ENCODE results near the gene ATP4A. TPM values are rescaled to one million over a fixed set of nuclear protein-coding genes. Genes with fewer than 3 reads are reported as not detected.

The ATP4A gene
- total RNA-seq, 1 donor, result not detected

- Histone ChIP-seq H3K4me3 (ENCODE audit: insufficient read depth, low read length) (peak overlapping the region; percentile 64), H3K4me2 (ENCODE audit: insufficient read depth, low read length) (peak overlapping the region; percentile 82)
Measured at GRCh38 chr19:35509861-35510625, 53.4 kb downstream of the ATP4A start.

GRCh38 chr19:35509018-35509652 lies 54.3 kb downstream of the ATP4A start:
- H2AFZ ChIP-seq (ENCODE audit: low read length), result no peak overlapping the region
- H3K4me1 ChIP-seq (ENCODE audit: insufficient read depth, low read length), result peaks cover 13% of the 10 kb centered on the region
- DNase-seq (ENCODE audit: insufficient read length, low spot score, missing footprints), result peak; percentile 86
- H3K9me3 ChIP-seq (ENCODE audit: low read depth, low read length), result no peaks in the 10 kb centered on the region
- no peaks in the 10 kb centered on the region for H3K79me2 ChIP-seq (ENCODE audit: insufficient read depth, low read length)
- no peak overlapping the region for H3K27ac ChIP-seq (ENCODE audit: low read depth, low read length)
- no peak overlapping the region for H3K4me3 ChIP-seq (ENCODE audit: insufficient read depth, low read length)
- no peaks in the 10 kb centered on the region for H3K36me3 ChIP-seq (ENCODE audit: insufficient read depth, low read length)
- TF ChIP-seq CTCF (IDR thresholded peaks at IDR 0.05; ENCODE audit: extremely low read depth, low read depth, low read length), result no peak
- no peaks in the 10 kb centered on the region for H4K20me1 ChIP-seq (ENCODE audit: insufficient read depth, low read length)
- peak overlapping the region; percentile 82 for H3K4me2 ChIP-seq (ENCODE audit: insufficient read depth, low read length)
- peaks cover 41% of the 10 kb centered on the region for H3K27me3 ChIP-seq (ENCODE audit: insufficient read depth, low read length)

More at GRCh38 chr19:35509861-35510625, 53.4 kb downstream of the ATP4A start:
- H3K9me3 ChIP-seq (ENCODE audit: low read depth, low read length), result no peaks in the 10 kb centered on the region
- peaks cover 19% of the 10 kb centered on the region for H3K4me1 ChIP-seq (ENCODE audit: insufficient read depth, low read length)
- peak; percentile 79 for TF ChIP-seq CTCF (IDR thresholded peaks at IDR 0.05; ENCODE audit: extremely low read depth, low read depth, low read length)
- no peaks in the 10 kb centered on the region for H3K79me2 ChIP-seq (ENCODE audit: insufficient read depth, low read length)
- peak; percentile 96 for DNase-seq (ENCODE audit: insufficient read length, low spot score, missing footprints)
- no peaks in the 10 kb centered on the region for H4K20me1 ChIP-seq (ENCODE audit: insufficient read depth, low read length)
- peak overlapping the region; percentile 74 for H2AFZ ChIP-seq (ENCODE audit: low read length)
- peaks cover 41% of the 10 kb centered on the region for H3K27me3 ChIP-seq (ENCODE audit: insufficient read depth, low read length)
- H3K27ac ChIP-seq (ENCODE audit: low read depth, low read length), result no peak overlapping the region
- H3K36me3 ChIP-seq (ENCODE audit: insufficient read depth, low read length), result no peaks in the 10 kb centered on the region

GRCh38 chr19:35508129-35508528 lies 55.3 kb downstream of the ATP4A start:
- no peak overlapping the region for H3K27ac ChIP-seq (ENCODE audit: low read depth, low read length)

More at GRCh38 chr19:35508129-35508528, 55.3 kb downstream of the ATP4A start:
- H3K36me3 ChIP-seq (ENCODE audit: insufficient read depth, low read length), result no peaks in the 10 kb centered on the region
- H3K4me3 ChIP-seq (ENCODE audit: insufficient read depth, low read length), result no peak overlapping the region
- peak; percentile 59 for DNase-seq (ENCODE audit: insufficient read length, low spot score, missing footprints)
- TF ChIP-seq CTCF (IDR thresholded peaks at IDR 0.05; ENCODE audit: extremely low read depth, low read depth, low read length), result no peak
- H3K27me3 ChIP-seq (ENCODE audit: insufficient read depth, low read length), result peaks cover 41% of the 10 kb centered on the region
- H2AFZ ChIP-seq (ENCODE audit: low read length), result no peak overlapping the region
- no peaks in the 10 kb centered on the region for H3K9me3 ChIP-seq (ENCODE audit: low read depth, low read length)
- no peaks in the 10 kb centered on the region for H3K79me2 ChIP-seq (ENCODE audit: insufficient read depth, low read length)
- H4K20me1 ChIP-seq (ENCODE audit: insufficient read depth, low read length), result no peaks in the 10 kb centered on the region
- no peak overlapping the region for H3K4me2 ChIP-seq (ENCODE audit: insufficient read depth, low read length)
- H3K4me1 ChIP-seq (ENCODE audit: insufficient read depth, low read length), result peaks cover 5% of the 10 kb centered on the region

Measured in osteoblast (primary cell).